ENCODE data around the gene PPP3CB.
"Not testable (repeated sequence)": the region's sequence is repeated elsewhere in the genome, so short reads cannot be mapped to it uniquely, and the experiment has no call there.

GRCh38 chr10:73394325-73394724, 101.5 kb downstream of the PPP3CB start:
- TF ChIP-seq, protein P1, sequence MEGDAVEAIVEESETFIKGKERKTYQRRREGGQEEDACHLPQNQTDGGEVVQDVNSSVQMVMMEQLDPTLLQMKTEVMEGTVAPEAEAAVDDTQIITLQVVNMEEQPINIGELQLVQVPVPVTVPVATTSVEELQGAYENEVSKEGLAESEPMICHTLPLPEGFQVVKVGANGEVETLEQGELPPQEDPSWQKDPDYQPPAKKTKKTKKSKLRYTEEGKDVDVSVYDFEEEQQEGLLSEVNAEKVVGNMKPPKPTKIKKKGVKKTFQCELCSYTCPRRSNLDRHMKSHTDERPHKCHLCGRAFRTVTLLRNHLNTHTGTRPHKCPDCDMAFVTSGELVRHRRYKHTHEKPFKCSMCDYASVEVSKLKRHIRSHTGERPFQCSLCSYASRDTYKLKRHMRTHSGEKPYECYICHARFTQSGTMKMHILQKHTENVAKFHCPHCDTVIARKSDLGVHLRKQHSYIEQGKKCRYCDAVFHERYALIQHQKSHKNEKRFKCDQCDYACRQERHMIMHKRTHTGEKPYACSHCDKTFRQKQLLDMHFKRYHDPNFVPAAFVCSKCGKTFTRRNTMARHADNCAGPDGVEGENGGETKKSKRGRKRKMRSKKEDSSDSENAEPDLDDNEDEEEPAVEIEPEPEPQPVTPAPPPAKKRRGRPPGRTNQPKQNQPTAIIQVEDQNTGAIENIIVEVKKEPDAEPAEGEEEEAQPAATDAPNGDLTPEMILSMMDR (IDR thresholded peaks at IDR 0.05; ENCODE audit: low read depth, low read length) = not testable (repeated sequence)
- not testable (repeated sequence) for TF ChIP-seq MYC (IDR thresholded peaks at IDR 0.05; ENCODE audit: low read depth, low read length); POLR2A (IDR thresholded peaks at IDR 0.05; ENCODE audit: extremely low read depth, insufficient read length)
